ENCODE measurements around the gene ILKAP.

ILKAP gene

DNA sequence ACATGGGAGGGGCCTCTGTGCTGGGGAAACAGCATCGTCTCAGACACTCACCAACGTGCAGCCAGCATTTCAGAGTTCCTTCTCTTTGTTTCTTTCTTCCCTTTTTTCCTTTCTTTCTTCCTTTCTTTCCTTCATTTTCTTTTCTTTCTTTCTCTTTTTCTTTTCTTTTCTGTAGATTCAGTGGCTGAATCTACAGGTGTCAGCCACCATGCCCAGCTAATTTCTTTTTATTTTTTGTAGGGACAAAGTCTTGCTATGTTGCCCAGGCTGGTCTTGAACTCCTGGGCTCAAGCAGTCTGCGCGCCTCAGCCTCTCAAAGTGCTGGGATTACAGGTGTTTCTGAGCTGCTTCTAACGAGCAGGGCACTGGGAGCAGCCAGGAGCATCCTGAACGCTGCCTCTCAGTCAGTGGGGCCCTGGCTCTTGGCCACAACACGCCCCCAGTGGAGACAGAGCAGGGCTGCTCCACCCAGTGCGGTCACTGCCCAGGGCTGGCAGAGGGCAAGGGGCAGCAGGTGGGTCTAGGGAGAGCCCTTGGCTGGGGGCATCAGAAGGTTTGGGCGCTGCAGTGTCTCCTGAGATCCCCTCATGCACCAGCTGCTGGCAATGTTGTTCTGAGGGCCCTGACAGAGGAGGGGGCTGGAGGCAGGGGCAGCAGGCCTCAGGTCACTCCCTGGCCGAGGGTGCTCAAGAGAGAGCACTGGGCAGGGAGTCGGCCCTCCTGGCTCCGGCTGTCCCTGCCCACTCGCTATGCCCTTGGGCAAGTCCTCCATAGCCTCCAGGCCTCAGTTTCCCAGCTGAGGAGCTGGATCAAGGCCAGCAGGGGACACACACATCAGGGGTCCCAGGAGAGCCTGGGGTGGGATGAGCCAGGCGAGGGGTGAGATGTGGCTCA is 69.7 kb downstream of the ILKAP start:
- no peak for FAIRE-seq

DNA sequence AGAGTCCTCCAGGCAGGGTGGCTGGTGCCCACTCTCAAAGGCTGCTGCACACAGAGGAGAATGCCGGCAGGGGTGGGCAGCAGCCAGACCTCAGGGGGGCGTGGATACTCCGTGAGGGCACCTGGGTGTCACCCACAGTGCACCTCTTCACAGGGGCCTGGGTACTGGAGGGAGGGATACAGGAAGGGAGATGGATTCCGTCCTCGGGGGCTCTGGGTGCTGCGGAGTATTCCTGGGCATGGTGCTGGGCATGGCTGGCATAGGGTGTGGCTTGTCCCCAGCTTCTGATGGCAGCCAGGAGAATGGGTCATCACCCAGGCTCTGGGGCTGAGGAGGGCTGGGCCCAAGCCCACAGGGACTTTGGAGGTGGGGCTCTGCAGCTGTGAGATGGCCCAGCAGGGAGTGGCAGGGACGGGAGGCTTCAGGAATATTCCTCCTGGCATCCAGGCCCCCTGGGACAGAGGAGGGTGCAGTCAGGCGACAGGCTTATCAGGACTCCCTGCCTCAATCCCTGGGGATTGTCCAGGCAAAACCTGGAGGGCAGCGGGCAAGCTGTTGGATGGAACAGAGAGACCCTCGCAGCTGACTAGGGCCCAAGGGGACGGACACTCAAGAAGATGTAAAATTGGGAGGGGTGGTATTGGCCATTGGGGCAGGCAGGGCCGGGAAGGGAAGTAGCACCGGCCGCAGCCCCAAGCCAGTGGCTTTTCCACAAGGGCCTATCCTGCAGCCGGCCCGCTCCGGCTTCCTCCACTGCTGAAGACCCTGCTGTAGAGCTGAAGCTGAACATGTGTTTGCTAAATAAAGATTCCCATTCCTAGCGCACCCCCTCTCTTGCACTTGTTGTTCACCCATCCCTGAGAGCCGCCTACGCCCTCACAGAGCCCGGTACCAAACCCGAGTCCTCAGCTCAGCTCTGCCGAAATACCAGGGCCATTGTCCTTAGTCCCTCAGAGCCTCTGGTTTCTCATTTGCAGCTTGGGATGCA is 70.7 kb downstream of the ILKAP start:
- FAIRE-seq: no peak

DNA sequence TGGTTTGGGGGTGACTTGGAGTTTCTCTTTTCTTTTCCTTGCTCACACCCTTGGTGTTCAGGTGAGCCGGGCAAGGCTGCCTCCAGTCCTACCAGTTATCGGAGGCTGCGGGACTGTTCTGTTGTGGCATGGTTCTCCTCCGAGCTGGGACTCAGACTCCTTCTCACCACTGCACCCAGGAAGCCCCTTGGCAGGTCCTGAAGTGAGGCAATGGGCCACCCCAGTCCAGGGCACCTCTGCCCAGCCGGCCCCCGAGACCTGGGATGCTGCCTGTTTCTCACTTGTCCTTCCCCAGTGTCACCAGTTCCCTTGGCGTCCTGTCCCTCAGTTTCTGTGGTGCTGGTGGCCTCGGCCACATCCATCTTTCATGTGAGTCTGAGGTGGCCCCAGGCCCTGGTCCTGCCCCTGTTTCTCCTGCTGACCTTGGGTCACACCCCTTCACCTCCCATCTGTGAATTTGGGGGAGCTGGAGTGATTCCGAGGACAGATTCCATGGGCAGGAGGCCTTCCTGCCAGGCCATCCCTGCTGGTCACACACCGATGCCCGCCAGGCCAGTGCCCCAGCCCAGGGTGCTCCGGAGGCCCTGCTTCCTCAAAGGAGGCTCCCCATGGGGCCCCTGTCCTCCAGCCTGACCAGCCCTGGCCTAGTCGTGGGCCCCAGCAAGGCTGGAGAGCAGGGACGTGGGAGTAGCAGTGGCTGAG is 71.6 kb downstream of the ILKAP start:
- FAIRE-seq: no peak

DNA sequence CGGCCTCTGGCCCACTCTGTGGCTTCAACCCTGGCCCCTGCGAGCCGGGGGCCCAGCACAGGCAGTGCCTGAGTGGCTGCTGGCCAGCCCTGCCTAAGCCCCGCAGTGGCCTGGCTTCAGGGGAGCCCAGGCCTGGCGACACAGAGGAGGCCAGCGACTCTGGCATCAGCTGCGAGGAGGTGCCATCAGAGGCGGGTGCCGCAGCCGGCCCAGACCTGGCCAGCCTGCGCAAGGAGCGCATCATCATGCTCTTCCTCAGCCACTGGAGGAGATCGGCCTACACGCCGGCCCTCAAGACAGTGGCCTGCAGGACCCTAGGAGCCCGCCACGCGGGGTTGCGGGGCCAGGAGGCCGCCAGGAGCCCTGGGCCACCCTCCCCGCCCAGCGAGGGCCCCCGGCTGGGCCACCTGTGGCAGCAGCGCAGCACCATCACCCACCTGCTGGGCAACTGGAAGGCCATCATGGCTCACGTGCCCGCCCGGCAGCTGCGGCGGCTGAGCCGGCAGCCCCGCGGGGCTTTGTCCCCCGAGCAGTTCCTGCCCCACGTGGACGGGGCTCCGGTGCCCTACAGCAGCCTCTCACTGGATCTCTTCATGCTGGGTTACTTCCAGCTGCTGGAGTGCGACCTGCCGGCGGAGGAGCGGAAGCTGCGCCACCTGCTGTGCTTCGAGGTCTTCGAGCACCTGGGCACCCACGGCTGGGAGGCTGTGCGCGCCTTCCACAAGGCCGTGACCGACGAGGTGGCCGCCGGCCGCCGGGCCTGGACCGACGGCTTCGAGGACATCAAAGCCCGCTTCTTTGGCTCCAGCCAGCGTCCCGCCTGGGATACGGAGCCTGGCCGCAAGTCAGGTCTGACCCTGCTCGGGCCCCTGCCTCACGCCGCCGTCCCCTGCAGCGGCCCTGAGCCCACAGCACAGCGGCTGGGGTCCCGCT is 72.5 kb downstream of the ILKAP start:
- no peak for FAIRE-seq

DNA sequence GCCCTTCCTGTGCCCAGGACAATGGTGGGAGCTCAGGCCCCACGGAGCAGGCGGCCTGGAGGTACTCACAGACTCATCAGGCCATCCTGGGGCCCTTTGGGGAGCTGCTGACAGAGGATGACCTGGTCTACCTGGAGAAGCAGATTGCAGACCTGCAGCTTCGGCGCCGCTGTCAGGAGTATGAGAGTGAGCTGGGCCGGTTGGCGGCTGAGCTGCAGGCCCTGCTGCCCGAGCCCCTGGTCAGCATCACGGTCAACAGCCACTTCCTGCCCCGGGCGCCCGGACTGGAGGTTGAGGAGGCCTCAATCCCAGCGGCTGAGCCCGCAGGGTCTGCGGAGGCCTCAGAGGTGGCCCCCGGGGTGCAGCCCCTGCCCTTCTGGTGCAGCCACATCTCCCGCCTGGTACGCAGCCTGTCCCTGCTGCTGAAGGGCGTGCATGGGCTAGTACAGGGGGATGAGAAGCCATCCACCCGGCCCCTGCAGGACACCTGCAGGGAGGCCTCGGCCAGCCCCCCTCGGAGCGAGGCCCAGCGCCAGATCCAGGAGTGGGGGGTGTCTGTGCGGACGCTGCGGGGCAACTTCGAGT is 73.3 kb downstream of the ILKAP start:
- no peak for FAIRE-seq

DNA sequence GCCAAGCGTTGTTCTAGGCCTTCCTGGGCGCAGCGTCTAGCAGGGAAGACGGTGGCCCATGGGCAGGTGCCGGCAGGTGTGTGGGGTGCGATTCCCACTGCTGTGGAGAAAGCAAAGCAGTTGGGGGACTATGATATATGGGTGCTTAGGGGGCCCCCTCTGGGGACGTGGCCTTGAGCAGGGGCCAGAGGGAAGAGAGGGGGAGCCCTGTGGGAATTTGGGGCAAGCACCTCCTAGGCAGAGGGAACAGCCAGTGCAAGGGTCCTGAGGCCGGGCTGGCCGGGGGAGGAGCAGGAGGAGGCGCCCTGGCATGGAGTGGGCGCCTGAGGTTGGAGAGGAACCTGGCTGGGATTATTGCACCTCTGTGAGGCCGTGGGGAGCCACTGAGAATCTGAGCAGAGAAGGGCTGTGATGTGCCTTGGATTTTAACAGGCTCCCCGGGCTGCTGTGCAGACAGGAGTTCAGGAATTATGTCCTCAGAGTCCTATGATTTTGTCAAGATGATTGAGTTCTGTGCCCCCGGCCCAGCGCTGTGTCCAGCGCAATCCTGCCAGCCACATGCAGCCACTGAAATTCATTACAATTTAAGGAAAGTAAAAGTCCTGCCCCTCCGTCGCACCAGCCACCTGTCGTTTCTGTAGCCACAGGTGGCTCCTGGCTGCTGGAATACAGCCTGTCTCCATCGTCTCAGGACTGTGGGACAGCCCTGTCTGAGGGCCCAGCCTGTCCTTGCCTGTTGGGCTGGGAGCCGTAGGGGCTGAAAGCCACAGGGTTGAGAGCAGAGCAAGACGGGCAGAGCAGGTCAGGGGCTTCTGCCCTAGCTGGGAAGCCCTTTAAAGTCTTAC is 74.1 kb downstream of the ILKAP start:
- FAIRE-seq: no peak

DNA sequence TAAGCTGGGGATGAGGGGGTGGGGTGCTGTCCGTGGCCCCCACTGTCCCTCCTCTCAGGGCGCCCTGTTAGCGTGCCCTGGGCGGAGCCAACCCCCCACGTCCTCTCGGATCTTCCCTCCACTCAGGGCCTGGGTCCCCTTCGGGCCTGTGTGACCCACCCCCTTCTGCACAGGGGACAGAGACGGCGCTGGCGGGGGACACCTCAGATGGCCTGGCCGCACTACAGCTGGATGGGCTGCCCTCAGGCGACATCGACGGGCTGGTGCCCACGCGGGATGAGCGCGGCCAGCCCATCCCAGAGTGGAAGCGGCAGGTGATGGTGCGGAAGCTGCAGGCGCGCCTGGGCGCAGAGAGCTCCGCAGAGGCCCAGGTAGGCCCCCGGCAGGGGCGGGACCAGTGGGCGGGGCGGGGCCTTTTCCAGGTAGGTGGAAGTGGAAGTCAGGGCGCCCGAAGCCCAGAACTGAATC is 74.9 kb downstream of the ILKAP start:
- FAIRE-seq: no peak

DNA sequence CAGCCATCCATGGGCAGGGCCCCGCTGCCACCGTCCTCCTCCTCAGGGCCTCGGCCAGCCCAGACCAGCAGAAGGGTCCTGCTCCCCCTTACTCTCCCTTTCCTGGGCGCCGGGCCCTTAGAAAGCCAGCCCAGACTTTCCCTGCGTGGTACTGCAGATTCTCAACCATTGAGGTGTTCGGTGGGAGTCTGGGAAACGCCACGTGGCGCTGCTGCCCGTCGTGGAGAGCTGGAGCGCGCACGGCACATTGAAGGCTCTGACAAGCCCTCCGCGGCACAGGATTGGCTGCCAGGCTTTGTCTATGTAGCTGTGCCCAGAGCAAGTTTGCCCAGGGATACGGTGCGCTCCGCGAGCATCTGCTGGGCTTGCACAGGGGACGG is 75.4 kb downstream of the ILKAP start:
- no peak for FAIRE-seq

DNA sequence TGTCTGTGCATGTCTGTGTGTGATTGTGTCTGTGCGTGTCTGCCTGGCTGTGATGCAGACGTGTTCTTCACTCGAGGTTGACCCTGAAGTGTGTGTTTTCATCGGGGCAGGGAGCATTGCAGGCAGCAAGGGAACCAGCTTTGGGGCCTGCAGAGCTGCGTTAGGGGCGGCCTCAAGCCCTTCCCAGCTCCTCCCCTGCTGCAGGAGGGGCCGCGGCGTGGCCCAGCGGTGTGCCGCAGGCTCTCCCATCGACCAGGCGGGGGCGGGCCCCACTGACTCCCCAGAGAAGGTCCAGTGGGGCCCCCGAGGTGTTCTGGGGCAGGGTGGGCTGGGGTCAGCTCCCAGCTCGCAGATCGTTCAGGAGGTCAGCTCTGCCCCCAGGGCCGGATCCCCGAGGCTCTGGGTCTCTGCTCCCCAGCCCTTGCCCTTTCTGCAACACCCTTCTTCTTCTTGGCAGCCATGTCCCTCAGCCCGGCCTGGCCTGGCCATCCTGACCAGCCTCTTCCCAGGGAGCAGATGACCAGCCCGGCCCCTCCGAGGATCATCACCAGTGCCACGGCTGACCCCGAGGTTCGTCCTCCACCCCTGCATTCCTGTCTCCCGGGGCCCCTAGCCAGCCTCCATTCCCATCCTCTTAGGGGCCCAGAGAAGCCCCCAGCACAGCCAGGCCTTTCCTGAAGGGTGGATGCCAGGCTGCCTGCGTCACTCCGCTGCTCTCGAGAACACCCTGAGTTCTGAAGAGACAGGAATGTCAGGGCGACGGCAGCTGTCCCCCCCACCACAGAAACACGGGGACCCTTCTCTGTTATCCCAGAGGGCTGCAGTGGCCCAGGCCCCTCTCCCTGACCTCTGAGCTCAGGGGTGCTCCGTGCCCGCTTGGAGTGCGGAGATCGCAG is 76.1 kb downstream of the ILKAP start:
- no peak for FAIRE-seq

DNA sequence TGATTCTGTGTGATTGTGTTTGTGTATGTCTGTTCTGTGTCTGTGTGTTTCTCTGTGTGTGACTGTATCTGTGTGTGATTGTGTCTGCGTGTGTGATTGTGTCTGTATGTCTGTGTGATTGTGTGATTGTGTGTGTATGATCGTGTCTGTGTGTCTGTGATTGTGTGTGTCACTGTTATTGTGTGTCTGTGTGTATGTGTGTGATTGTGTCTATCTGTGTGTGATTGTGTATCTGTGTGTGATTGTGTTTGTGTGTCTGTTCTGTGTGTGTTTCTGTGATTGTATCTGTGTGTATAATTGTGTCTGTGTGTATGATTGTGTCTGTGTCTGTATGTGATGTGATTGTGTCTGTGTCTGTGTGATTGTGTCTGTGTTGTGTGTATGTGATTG is 76.7 kb downstream of the ILKAP start:
- no peak for FAIRE-seq

DNA sequence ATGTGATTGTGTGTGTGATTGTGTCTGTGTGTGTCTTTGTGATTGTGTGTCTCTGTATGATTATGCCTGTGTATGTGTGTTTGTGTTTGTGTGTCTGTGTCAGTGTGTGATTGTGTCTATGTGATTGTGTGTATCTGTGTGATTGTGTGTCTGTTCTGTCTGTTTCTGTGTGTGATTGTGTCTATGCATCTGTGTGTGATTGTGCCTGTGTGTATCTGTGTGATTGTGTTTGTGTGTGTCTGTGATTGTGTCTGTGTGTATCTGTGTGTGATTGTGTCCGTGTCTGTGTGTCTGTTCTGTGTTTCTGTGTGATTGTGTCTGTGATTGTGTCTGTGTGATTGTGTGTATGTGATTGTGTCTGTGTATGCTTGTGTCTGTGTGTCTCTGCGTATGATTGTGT is 77.2 kb downstream of the ILKAP start:
- no peak for FAIRE-seq

DNA sequence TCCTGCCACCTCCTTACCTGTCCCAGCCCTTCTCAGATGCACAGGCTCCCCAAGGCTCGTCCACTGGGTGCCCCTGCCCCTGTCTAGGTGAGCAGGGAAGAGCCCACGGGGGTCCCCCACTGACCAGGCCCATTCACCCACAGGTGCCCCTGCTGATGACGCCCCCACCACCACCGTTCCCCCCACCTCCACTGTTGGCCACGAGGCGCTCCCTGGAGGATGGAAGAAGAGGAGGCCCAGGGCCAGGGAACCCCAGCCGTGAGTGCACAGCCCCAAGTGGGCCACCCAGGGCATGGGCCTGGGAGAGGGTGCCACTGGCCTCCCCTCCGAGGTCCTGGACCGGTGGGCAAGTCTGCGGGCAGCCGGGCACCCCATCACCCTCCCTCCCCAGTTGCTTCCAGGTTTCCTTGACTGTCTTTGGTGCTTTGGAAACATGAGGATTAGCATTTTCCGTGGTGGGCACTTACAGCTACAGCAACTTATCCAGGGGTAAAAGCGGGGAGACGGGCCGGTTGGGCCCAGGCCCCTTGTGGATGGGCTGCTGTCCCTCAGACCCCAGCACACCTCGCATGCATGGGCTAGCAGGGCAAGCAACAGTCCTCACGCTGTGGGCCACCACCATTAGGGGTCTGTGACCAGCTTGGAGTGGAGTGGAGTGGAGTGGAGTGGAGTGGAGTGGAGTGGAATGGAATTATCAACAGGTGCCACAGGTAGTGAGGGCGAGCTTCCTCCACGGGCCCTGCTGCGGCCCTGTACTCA is 78.2 kb downstream of the ILKAP start:
- FAIRE-seq: no peak

DNA sequence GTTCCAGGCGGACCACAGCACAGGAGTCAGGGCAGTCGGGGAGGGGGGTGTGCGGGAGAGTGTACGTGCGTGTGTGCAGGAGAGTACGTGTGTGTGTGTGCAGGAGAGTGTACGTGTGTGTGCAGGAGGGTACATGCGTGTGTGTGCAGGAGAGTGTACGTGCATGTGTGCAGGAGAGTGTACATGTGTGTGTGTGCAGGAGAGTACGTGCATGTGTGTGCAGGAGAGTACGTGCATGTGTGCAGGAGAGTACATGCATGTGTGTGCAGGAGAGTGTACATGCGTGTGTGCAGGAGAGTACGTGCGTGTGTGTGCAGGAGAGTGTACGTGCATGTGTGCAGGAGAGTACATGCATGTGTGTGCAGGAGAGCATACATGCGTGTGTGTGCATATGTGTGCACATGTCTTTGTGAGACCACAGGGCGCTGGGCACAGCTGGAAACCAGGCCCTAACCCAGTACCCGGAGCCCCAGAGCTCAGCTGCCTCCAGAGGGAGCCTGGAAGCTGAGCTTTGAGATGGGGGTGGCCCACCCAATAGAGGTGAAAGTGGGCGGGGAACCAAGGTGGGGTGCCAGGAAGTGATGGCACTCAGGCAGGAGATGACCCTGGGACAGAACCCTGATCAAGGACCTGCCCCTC is 78.9 kb downstream of the ILKAP start:
- no peak for FAIRE-seq

DNA sequence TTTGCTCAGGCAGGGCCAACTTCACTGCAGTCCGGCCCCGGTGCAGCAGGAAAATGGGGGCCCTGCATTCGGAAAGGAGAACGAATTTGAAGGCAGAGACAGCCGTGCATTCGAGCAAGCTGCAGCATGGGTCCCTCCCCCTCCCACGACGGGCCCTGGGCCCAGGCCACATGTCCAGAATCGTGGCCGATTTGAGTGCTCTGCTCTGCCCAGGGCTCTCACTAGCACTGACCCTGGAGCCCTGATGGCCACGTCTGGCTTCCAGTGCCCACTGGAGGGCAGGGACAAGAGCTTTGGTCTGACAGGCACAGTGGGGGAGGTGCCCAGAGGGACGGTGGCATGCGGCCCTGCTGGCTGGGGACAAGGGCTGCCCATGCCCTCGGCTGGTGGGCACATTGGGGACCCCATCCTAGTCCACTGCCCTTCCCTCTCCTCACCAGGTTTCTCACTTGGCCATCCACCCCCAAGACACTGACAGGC is 79.5 kb downstream of the ILKAP start:
- no peak for FAIRE-seq

DNA sequence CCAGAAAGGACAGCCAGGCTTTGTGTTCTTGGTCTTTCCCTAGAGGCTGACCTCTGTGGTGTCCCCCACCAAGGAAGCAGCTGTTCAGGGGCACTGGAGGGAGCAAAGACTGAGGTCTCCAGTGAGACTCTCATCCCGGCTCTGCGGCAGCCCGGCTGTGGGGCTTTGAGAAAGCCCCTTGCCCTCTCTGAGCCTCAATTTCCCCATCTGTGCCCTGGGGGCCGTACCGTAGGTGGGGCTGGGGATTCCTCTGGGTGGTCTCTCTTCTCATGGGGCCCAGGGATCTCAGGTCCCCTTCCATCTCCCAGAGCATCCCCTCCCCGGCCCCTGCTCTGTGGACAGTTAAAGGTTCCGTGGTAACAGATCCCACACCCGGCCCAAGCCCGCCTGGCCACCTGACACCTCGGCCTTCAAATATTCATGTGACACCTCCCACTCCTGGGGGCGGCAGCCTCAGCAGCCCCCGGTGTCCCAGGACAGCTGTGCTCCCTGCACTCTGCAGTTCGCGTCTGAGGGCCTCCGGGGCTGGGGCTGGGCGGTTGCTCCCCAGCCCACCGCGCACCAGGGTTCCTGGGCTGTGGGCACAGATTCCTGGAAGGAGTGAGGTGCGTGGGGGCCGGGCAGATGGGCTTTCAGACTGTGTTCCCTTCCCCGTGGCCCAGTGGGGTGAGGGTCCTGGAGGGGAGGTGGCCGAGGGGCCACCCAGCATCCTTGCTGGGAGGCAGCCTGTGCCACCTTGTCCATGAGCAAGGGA is 80.1 kb downstream of the ILKAP start:
- no peak for FAIRE-seq

DNA sequence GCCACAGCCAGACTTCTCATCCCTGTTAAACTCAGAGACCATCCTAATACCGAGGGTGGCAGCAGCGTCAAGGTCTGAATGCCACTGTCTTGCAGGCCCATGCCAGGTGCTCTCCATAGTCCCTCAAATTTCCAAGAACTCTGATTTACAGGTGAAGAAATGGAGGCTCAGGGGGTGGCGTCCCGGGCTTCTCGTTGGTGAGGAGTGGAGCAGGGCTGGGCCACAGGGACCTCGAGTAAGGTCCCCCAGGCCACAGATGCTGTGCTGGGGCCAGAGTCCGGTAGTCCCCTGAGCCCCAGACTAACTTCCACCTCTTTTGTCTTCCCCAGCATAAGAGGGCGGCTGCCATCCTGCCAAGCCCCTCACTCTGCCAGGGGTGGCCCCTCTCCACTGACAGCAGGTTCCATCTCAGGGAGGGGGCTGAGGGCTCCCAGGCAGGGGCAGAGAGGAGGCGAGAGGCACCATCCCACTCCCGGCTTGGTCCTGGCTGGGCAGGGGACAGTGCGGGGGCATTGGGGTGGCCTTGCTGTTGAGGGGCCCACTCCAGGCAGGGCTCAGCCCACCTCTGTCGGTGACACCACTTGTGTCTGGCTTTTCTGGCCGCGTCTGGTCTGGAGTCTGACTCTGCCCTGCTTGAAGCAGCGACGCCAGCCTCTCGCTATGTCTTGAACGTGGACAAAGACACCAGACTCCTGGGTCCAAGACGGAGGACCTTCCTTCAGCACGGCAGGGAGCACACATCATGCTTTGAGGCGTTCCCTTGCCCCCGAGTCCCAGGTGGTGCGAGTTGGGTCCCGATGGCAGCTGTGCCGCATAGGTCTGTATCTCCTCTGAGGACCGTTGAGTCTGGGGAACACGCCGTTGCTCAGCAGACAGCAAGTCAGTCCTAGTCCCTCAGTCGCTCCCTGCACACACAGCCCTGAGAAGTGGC is 80.9 kb downstream of the ILKAP start:
- no peak for FAIRE-seq

Data from endometrium (tissue), 2 donors.